MM.1S (cell line): ENCODE results near the gene SMIM31.

ENCODE experiments used
- DNase-seq: peaks from one replicate; pipeline ENCODE4 v3.0.0-alpha.2; 2015
- H2AFZ ChIP-seq: fragments of 300-600 bp; sonication (generic); 2 replicates; pipeline ENCODE4 v1.6.0; 2016; ENCODE audit warnings: antibody characterized with exemption, low read length
- H3F3A ChIP-seq: fragments of 300-600 bp; sonication (generic); 2 replicates; pipeline ENCODE4 v1.6.1; 2016; ENCODE audit warnings: mild to moderate bottlenecking, antibody characterized with exemption, low read length, moderate library complexity, mixed read lengths; ENCODE audit not compliant: insufficient read depth
- H3K27ac ChIP-seq: fragments of 300-600 bp; sonication (generic); 2 replicates; pipeline ENCODE4 v1.5.1; 2016; ENCODE audit warnings: mild to moderate bottlenecking, low read length
- H3K27me3 ChIP-seq: fragments of 300-600 bp; sonication (generic); replicated peaks from 2 replicates; pipeline ENCODE4 v1.6.0; 2016; ENCODE audit warnings: low read length; ENCODE audit not compliant: insufficient read depth
- H3K36me3 ChIP-seq: fragments of 300-600 bp; sonication (generic); replicated peaks from 2 replicates; pipeline ENCODE4 v1.6.1; 2016; ENCODE audit warnings: mild to moderate bottlenecking, low read length, mixed read lengths; ENCODE audit not compliant: insufficient read depth
- H3K4me1 ChIP-seq: fragments of 300-600 bp; sonication (generic); 2 replicates; pipeline ENCODE4 v1.6.1; 2016; ENCODE audit warnings: low read length, mixed read lengths
- H3K4me2 ChIP-seq: fragments of 300-600 bp; sonication (generic); 2 replicates; pipeline ENCODE4 v1.6.0; 2016; ENCODE audit warnings: low read depth, low read length
- H3K4me3 ChIP-seq: fragments of 300-600 bp; sonication (generic); 2 replicates; pipeline ENCODE4 v1.5.1; 2016; ENCODE audit warnings: low read length, mixed read lengths
- H3K79me2 ChIP-seq: fragments of 300-600 bp; sonication (generic); 2 replicates; pipeline ENCODE4 v1.6.1; 2016; ENCODE audit warnings: mixed run types, low read length, mixed read lengths
- H3K9ac ChIP-seq: fragments of 300-600 bp; sonication (generic); 2 replicates; pipeline ENCODE4 v1.6.1; 2016; ENCODE audit warnings: low read length, mixed read lengths
- H3K9me2 ChIP-seq: fragments of 300-600 bp; sonication (generic); replicated peaks from 2 replicates; pipeline ENCODE4 v1.6.1; 2016; ENCODE audit warnings: mild to moderate bottlenecking, low read length, mixed read lengths; ENCODE audit not compliant: insufficient read depth
- H3K9me3 ChIP-seq: fragments of 300-600 bp; sonication (generic); replicated peaks from 2 replicates; pipeline ENCODE4 v1.6.1; 2016; ENCODE audit warnings: mild to moderate bottlenecking, low read length, mixed read lengths; ENCODE audit not compliant: insufficient read depth
- H4K20me1 ChIP-seq: fragments of 300-600 bp; sonication (generic); 2 replicates; pipeline ENCODE4 v1.6.1; 2016; ENCODE audit warnings: mild to moderate bottlenecking, low read length, moderate library complexity, mixed read lengths; ENCODE audit not compliant: insufficient read depth
- CTCF ChIP-seq: fragments of 300-600 bp; sonication (generic); IDR thresholded peaks from 2 replicates; pipeline ENCODE4 v1.5.1; 2016; ENCODE audit warnings: antibody characterized with exemption, low read length, mixed read lengths
- EZH2 ChIP-seq: fragments of 300-600 bp; sonication (generic); optimal IDR thresholded peaks from 2 replicates; pipeline ENCODE3; 2017; ENCODE audit warnings: low read depth, mild to moderate bottlenecking, antibody characterized with exemption, low read length, mixed read lengths
- EZH2phosphoT487 ChIP-seq: fragments of 300-600 bp; sonication (generic); IDR thresholded peaks from 2 replicates; pipeline ENCODE4 v1.6.1; 2018; ENCODE audit warnings: antibody characterized with exemption, low read length

Gene SMIM31

GRCh38 chr4:164731827-164732474, 22.0 kb upstream of the SMIM31 start:
- DNase-seq, result peak; percentile 40
- Histone ChIP-seq H3K9me3 (no peaks in the 10 kb centered on the region), H3K4me1 (peaks cover 24% of the 10 kb centered on the region), H3K4me3 (no peak overlapping the region), H2AFZ (no peak overlapping the region), H4K20me1 (no peaks in the 10 kb centered on the region), H3K4me2 (peak overlapping the region; percentile 35; the same call in 1 of the 2 replicates), H3F3A (peaks cover 5% of the 10 kb centered on the region; the same call in 1 of the 2 replicates), H3K27me3 (no peaks in the 10 kb centered on the region), H3K27ac (no peak overlapping the region), H3K9ac (no peak overlapping the region), H3K9me2 (no peaks in the 10 kb centered on the region), H3K36me3 (no peaks in the 10 kb centered on the region), H3K79me2 (no peaks in the 10 kb centered on the region)
- TF ChIP-seq CTCF, result peak; percentile 93
- no peak for TF ChIP-seq EZH2

GRCh38 chr4:164734484-164734883, 19.4 kb upstream of the SMIM31 start:
- Histone ChIP-seq H3K79me2 (no peaks in the 10 kb centered on the region), H3K4me2 (peak overlapping the region; percentile 7; the same call in 1 of the 2 replicates), H3K9ac (no peak overlapping the region), H3K4me3 (no peak overlapping the region), H3F3A (peaks cover 5% of the 10 kb centered on the region; the same call in 1 of the 2 replicates), H3K27ac (no peak overlapping the region), H3K9me3 (no peaks in the 10 kb centered on the region), H3K27me3 (no peaks in the 10 kb centered on the region), H4K20me1 (no peaks in the 10 kb centered on the region), H3K4me1 (peaks cover 24% of the 10 kb centered on the region), H3K9me2 (no peaks in the 10 kb centered on the region), H3K36me3 (no peaks in the 10 kb centered on the region), H2AFZ (0 out of 2 replicates have a peak overlapping the region, but pooled peaks have one; percentile 29)
- DNase-seq, result peak; percentile 36
- TF ChIP-seq EZH2phosphoT487, result no peak
- no peak for TF ChIP-seq EZH2
- no peak for TF ChIP-seq CTCF

GRCh38 chr4:164748375-164748774, 5.6 kb upstream of the SMIM31 start:
- H3K4me1 ChIP-seq, result no peaks in the 10 kb centered on the region
- no peaks in the 10 kb centered on the region for H3K27me3 ChIP-seq
- H3K4me3 ChIP-seq, result no peak overlapping the region
- no peak overlapping the region for H3K27ac ChIP-seq
- H3K79me2 ChIP-seq, result no peaks in the 10 kb centered on the region
- no peak for TF ChIP-seq EZH2
- TF ChIP-seq CTCF, result peak; percentile 37
- H2AFZ ChIP-seq, result no peak overlapping the region
- no peaks in the 10 kb centered on the region for H3K36me3 ChIP-seq
- no peaks in the 10 kb centered on the region for H4K20me1 ChIP-seq
- no peaks in the 10 kb centered on the region for H3K9me3 ChIP-seq
- H3K9me2 ChIP-seq, result no peaks in the 10 kb centered on the region
- peak; percentile 40 for DNase-seq
- H3K9ac ChIP-seq, result no peak overlapping the region
- H3F3A ChIP-seq, result no peaks in the 10 kb centered on the region
- H3K4me2 ChIP-seq, result no peak overlapping the region
